Brain microvascular endothelial cell (primary cell): Measurements from ENCODE around the gene ADAM12.

Source experiments
- DNase-seq: peaks from one replicate; pipeline ENCODE4 v3.0.0-alpha.2; 2020
- H3K27ac ChIP-seq: fragments of 250-450 bp; sonication (Bioruptor Pico); 2 replicates; pipeline ENCODE4 v1.5.1; 2020; ENCODE audit warnings: mild to moderate bottlenecking, moderate library complexity
- H3K27me3 ChIP-seq: fragments of 250-450 bp; sonication (Bioruptor Pico); replicated peaks from 2 replicates; pipeline ENCODE4 v1.5.1; 2020; ENCODE audit warnings: mild to moderate bottlenecking
- H3K36me3 ChIP-seq: fragments of 250-450 bp; sonication (Bioruptor Pico); replicated peaks from 2 replicates; pipeline ENCODE4 v1.5.1; 2020; ENCODE audit warnings: mild to moderate bottlenecking
- H3K4me3 ChIP-seq: 2 replicates; pipeline ENCODE4 v1.5.1; 2011; ENCODE audit warnings: low read depth, mild to moderate bottlenecking, control low read depth, low read length, moderate library complexity
- in situ Hi-C: cut with HindIII; loops from 2 replicates; pipeline ENCODE4 v1.10.0; 2017; ENCODE audit warnings: low sequenced_read_pairs, low pct_ligation_motif_present
- TF ChIP-seq, protein P1 (sequence below): IDR thresholded peaks from 2 replicates; pipeline ENCODE4 v1.5.1; 2011; ENCODE audit warnings: low read depth, mild to moderate bottlenecking, moderate library complexity, low read length, control low read depth, inconsistent platforms; ENCODE audit errors: missing control alignments

ADAM12 gene

DNA sequence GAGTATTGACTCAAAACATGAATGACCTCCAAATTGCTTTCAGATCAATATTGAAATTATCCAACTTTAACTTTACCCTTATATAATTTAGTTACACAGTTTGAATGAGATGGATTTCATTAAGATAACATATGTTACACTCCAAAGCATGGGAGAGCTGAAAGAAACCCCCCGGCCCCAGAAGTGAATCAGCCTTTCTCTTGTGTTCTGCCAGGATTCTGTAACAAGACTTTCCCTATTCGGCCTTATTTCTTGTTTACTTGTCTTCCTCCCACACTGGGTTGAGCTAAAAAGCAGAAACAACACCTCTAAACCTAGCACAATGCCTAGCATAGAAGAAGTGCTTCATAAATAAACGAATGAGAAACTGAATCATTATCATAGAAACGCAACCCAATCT is 224.8 kb downstream of the ADAM12 start:
- DNase-seq: no peak
- Histone ChIP-seq H3K27me3 (no peaks in the 10 kb centered on the region), H3K27ac (no peak overlapping the region), H3K4me3 (no peak overlapping the region), H3K36me3 (no peaks in the 10 kb centered on the region)
- TF ChIP-seq, protein P1, sequence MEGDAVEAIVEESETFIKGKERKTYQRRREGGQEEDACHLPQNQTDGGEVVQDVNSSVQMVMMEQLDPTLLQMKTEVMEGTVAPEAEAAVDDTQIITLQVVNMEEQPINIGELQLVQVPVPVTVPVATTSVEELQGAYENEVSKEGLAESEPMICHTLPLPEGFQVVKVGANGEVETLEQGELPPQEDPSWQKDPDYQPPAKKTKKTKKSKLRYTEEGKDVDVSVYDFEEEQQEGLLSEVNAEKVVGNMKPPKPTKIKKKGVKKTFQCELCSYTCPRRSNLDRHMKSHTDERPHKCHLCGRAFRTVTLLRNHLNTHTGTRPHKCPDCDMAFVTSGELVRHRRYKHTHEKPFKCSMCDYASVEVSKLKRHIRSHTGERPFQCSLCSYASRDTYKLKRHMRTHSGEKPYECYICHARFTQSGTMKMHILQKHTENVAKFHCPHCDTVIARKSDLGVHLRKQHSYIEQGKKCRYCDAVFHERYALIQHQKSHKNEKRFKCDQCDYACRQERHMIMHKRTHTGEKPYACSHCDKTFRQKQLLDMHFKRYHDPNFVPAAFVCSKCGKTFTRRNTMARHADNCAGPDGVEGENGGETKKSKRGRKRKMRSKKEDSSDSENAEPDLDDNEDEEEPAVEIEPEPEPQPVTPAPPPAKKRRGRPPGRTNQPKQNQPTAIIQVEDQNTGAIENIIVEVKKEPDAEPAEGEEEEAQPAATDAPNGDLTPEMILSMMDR: no peak
- in situ Hi-C loops: no loop called here

DNA sequence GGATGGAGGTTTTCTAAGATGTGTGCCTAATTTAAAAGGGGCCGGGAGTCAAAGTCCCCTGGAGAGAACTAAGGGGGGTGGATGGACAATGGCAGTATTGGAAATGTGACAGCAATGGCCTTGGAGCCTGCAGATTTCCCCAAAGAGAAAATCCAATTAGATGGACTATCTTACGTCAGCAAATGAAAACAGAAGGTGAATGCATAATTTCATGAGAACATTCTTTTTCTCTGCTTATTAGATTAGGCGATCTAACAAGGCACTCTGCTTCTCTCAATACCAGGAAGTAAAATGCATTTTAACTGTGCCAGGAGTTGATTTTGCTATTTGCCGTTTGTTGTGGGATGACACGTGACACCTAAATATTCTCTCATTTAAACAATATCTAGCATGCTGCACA is 226.6 kb downstream of the ADAM12 start:
- Histone ChIP-seq H3K36me3 (no peaks in the 10 kb centered on the region), H3K27ac (no peak overlapping the region), H3K27me3 (no peaks in the 10 kb centered on the region), H3K4me3 (no peak overlapping the region)
- in situ Hi-C loops: no loop called here
- DNase-seq: no peak
- TF ChIP-seq, protein P1: no peak

DNA sequence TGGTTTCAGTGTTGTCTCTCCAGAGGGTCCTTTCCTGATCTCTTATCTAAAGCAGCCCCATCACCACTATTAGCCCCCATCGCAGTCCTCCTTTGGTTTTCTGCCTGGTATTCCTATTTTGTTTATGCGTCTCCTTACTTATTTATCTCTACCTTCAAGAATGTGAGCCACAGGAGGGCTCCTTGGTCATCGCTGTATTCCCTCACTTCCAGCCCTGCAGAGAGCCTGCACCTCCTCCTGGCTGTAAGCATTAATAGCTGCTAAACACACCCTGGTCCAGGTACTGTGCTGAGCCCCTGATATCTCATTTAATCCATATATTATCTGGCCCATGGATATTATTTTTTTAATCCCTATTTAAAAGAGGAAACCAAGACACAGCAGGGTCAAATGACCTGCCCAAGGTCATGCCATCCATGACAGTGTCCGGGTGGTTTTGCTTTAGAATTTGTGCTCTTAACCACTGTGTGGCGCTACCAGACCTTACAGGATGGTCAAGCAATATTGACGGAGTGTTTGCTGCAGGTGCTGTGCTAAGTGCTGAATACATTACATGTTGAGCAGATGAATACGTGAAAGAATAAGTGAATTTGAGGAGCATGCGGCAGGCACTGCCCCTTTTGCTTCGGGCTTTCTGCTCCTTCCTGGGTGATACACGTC is 227.2 kb downstream of the ADAM12 start:
- H3K27ac ChIP-seq: no peak overlapping the region
- in situ Hi-C loops: no loop called here
- H3K4me3 ChIP-seq: no peak overlapping the region
- H3K27me3 ChIP-seq: no peaks in the 10 kb centered on the region
- TF ChIP-seq, protein P1: peak; percentile 52
- DNase-seq: no peak
- H3K36me3 ChIP-seq: no peaks in the 10 kb centered on the region

DNA sequence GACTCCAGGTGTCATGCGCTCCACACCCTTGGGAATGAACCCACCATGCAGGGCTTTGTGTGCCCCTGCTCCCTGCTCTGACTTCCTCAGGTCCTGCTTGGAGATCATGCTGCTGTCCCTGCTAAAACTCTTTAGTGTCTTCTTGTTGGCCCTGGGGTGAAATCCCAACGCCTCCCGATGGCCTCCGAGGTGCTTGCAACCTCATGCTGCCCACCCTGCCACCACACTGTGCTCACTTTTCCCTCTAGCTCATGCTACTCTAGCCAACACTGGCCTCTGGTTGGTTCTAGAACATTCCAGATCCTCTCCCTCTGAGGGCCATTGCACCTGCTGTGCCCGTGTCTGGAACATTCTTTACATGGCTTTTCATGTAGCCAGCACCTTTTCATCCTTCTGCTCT is 227.7 kb downstream of the ADAM12 start:
- TF ChIP-seq, protein P1: no peak
- Histone ChIP-seq H3K27ac (no peak overlapping the region), H3K27me3 (no peaks in the 10 kb centered on the region), H3K4me3 (no peak overlapping the region), H3K36me3 (no peaks in the 10 kb centered on the region)
- in situ Hi-C loops: no loop called here
- DNase-seq: no peak

DNA sequence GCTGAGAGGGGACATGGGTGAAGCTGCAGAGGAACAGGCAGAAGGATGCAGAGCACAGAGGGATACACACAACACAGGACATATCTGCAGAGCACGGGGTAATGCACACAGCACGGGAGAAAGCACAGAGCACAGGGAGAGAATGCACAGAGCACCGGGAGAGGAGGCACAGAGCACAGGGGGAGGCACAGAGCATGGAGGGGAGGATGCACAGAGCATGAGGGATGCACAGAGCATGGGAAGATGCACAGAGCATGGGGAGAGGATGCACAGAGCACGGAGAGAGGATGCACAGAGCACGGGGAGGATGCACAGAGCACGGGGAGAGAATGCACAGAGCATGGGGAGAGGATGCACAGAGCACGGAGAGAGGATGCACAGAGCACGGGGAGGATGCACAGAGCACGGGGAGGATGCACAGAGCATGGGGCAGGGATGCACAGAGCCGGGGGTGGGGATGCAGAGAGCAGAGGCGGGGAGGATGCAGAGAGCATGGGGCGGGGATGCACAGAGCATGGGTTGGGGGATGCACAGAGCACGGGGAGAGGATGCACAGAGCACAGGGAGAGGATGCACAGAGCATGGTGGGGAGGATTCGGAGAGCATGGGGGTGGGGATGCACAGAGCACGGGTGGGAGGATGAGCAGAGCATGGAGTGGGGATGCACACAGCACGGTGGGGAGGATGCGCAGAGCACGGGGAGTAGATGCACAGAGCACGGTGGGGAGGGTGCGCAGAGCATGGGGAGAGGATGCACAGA is 230.0 kb downstream of the ADAM12 start:
- in situ Hi-C loops: no loop called here

More for the DNA sequence above, 230.0 kb downstream of the ADAM12 start:
- no peaks in the 10 kb centered on the region for H3K36me3 ChIP-seq
- DNase-seq: no peak
- H3K27ac ChIP-seq: no peak overlapping the region
- H3K27me3 ChIP-seq: no peaks in the 10 kb centered on the region
- TF ChIP-seq, protein P1: no peak
- H3K4me3 ChIP-seq: no peak overlapping the region
